ENCODE results near the gene TPM4.
A peak's percentile ranks its signal among the peaks of the same experiment; 100 is the strongest.

Gene TPM4

GRCh38 chr19:16042533-16043085, 33.7 kb upstream of the TPM4 start:
- no peak for DNase-seq

- DNase-seq: no peak
These were observed 33.0 kb upstream of the TPM4 start for GRCh38 chr19:16043156-16043757.

DNA sequence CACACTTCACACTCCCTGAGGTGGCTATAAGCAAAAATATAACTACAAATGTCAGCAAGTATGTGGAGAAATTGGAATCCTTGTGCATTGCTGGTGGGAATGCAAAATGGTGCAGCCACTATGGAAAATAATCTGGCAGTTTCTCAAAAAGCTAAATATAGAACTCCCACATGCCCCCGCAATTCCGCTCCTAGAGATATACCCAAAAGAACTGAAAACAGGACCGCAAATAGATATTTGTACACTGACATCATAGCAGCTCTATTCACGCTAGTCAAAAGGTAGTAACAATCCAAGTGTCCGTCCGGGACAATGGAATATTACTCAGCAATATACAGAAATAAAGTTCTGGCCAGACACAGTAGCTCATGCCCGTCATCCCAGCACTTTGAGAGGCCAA, 31.5 kb upstream of the TPM4 start:
- no peak for DNase-seq

GRCh38 chr19:16045171-16045570, 31.1 kb upstream of the TPM4 start:
- no peak for DNase-seq

DNA sequence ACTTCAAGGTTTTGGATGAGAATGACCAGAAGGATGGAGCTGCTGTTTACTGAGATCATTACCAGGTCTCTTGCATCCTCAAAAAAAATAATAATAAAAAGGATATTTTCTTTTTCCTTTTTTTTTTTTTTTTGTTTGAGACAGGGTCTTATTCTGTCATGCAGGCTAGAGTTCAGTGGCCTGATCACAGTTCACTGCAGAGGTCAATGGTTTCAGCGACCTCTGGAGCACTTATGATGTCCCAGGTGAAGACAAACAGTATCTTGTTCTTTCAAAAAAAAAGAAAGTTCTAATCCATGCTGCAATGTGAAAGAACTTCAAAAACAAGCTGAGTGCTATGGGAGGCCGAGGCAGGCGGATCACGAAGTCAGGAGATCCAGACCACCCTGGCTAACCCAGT, 30.4 kb upstream of the TPM4 start:
- no peak for DNase-seq

DNA sequence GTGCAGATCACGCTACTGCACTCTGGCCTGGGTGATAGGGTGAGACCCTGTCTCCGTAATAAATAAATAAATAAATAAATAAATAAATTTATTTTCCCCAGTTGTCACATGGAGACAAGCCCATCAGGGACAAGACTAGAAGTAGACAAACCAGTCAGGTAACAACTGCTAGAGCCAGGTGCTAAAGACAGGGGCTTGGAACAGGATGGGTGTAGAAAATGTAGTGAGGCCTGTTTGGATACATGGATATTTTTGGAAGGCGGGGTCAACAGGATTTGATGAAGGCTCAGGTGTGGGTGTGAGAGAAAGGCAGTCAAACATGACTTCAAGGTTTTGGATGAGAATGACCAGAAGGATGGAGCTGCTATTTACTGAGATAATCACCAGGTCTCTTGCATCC, 27.7 kb upstream of the TPM4 start:
- no peak for DNase-seq

- no peak for DNase-seq
These were observed 24.9 kb upstream of the TPM4 start for GRCh38 chr19:16051254-16052025.

GRCh38 chr19:16052353-16052752, 23.9 kb upstream of the TPM4 start:
- DNase-seq: no peak

DNA sequence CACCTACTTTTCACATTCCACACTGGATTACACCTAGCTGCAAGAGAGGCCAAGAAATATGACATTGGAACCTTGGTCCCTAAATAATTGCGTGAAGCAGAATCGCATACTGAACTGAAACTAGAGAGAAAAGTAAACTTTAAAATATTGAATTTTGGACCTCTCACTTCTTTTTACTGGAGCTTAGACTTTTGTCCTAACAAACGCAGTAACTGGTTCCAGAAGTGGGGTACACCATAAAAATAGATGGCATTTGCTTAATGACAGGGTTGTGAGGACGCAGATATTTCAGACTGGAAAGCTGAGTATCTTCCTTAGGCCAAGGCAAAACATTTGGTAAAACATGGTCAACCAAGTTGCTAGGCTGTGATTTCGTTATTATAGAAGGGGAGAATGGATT, 19.2 kb upstream of the TPM4 start:
- DNase-seq: no peak

- DNase-seq: no peak
These were observed 16.0 kb upstream of the TPM4 start for GRCh38 chr19:16060294-16060693.

DNA sequence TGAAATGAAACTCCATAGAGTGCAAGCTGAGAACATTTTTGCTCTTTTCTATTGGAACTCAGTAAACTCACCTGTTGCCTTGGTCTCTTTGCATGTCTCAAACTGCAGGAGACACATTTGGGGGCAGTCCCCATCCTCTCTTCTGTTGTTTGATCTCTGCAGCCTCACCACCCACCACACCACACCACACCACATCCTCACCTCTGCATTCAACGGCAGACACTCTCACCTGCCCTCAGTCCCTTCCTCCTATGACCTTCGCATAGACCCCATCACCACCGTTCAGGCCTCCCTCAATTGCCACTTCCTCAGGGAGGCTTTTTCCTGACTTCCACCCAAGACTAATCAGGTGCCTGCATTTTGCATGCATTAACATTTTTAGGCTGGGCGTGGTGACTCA, 14.4 kb upstream of the TPM4 start:
- DNase-seq: no peak

GRCh38 chr19:16062789-16063188, 13.5 kb upstream of the TPM4 start:
- no peak for DNase-seq

DNA sequence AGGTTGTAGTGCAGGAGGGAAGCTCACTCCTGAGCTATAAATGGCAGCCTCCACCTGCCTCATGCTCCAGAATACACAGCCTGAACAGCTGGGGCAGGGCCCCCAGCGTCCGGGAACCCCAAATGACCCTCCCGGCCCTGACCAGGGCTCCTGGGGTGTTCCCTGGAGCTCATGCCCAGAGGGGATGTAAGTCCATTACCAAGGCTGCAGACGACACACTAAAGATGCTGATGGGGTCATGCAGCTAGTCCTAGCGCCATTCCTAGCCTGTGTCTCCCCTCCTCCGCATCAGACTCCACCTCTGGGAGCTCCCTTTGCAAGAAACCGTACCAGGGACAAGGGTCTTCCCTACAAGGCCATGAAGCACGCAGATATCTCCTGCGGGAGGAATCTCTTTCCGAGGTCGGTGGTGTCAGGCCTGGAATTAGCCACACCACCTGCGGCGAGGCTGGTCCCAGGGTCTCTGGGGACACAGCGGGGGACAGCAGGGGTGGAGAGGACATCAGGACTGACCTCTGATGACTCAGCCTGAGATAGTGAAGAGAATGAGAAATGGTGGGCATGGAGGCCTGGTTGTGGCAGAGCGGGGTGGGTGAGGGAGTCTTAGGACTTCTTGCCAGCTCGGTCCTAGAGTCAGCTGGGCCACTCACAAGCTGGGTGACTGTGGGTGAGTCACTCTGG, 11.9 kb upstream of the TPM4 start:
- no peak for DNase-seq

DNA sequence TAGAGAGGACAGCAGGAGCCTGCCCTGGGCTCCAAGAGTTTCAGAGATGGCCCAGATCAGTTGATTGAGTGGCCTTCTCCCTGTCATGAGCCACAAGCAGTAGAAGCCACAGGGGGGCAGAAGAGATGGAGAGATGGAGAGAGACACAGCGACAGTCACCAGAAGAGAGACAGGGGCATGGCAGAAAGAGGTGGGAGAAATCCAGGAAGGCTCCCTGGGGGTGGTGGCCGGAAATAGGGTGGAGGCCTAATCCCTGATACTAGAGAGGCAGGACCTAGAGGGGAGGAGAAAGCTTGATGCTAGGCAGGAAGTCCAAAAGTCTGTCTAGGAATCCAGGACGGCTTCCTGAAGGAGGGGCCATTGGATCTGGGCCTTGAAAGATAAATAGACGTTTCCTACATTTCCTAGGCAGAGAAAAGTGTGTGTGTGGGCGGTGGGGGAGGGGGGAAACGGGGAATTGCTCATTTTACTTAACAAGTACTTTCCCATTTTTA, 9.6 kb upstream of the TPM4 start:
- no peak for DNase-seq

GRCh38 chr19:16067205-16067938, 8.9 kb upstream of the TPM4 start:
- DNase-seq: peak; percentile 49

GRCh38 chr19:16068696-16069259, 7.5 kb upstream of the TPM4 start:
- DNase-seq: no peak

- DNase-seq: no peak
These were observed 6.4 kb upstream of the TPM4 start for GRCh38 chr19:16069813-16070365.

DNA sequence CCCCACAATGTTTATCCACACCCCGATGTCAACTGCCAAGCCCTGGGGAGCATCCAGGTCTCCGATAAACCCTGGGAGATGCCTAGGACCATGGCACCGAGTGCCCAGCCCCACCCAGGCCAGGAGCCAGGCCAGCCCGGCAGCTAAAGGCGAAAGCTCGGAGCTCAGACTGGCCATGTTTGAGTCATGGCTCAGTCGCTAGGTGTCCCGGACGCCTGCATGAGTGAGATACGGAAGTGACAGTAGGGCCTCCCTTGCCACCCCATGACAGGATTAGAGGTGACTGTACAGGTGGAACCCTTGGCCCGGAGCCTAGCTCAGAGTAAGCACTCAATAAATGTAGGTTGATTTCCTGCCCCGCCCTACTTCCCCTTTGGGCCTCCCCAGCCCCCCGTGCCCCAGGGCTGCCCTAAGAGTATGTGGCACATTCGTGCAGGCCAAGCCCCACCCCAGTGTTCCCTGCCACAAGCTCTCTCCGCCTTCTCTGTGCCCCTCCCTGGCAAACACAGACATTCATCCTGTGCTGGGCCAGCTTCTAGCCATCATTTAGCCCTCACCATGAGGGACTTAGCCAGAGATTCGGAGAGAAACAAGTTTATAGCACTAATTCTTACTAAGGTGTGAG, 5.8 kb upstream of the TPM4 start:
- DNase-seq: peak; percentile 40

GRCh38 chr19:16071072-16071691, 5.1 kb upstream of the TPM4 start:
- no peak for DNase-seq

GRCh38 chr19:16073481-16073880, 2.8 kb upstream of the TPM4 start:
- no peak for DNase-seq

- DNase-seq: no peak
These were observed 2.3 kb upstream of the TPM4 start for GRCh38 chr19:16073988-16074387.
